Cardiac muscle cell (in vitro differentiated cells and primary cell): Measurements from ENCODE around the gene NAV2. TPM values are rescaled to one million over a fixed set of nuclear protein-coding genes. Genes with fewer than 3 reads are reported as not detected.

ENCODE experiments used
- DNase-seq, 2 donors: peaks; one replicate each; pipeline versions ENCODE4 v3.0.0 to v3.0.0-alpha.2; 2010 to 2017; ENCODE audit warnings: low read depth in 1 of 2, low spot score in 1 of 2
- H3K27ac ChIP-seq: fragments of 200-600 bp; sonication (generic); 2 replicates; pipeline ENCODE4 v1.5.1; 2016
- H3K27me3 ChIP-seq: fragments of 200-600 bp; sonication (generic); 2 replicates; pipeline ENCODE4 v1.6.0; 2016; ENCODE audit warnings: control low read depth
- H3K36me3 ChIP-seq: fragments of 200-600 bp; sonication (generic); 2 replicates; pipeline ENCODE4 v1.5.1; 2016; ENCODE audit warnings: control low read depth
- H3K4me1 ChIP-seq: fragments of 200-600 bp; sonication (generic); 2 replicates; pipeline ENCODE4 v1.8.1; 2017; ENCODE audit warnings: low read depth, mild to moderate bottlenecking, mixed run types
- H3K4me3 ChIP-seq: fragments of 200-600 bp; sonication (generic); 2 replicates; pipeline ENCODE4 v1.5.1; 2016; ENCODE audit warnings: mild to moderate bottlenecking
- H3K9me3 ChIP-seq: fragments of 200-600 bp; sonication (generic); 2 replicates; pipeline ENCODE4 v1.5.1; 2017; ENCODE audit warnings: low read depth, mild to moderate bottlenecking, control low read depth
- CTCF ChIP-seq: IDR thresholded peaks from 2 replicates; pipeline ENCODE4 v1.5.1; 2012; ENCODE audit warnings: low read depth, mild to moderate bottlenecking, low read length
- polyA plus RNA-seq: library from polyadenylated mRNA; unstranded; fragments of >200 nt; fragmentation: Nextera tagmentation; extraction: Ambion mirVana; gene quantifications from 2 replicates; pipeline ENCODE4 v1.2.1, GENCODE V29; 2016
- total RNA-seq: library from RNA; depleted of rRNA; stranded (reverse); fragments of >200 nt; gene quantifications from 2 replicates; pipeline ENCODE4 v1.2.3, GENCODE V29; 2016

Gene NAV2
- total and polyA plus RNA-seq, 2 experiments from 2014 or later: 113 to 164 TPM

GRCh38 chr11:19781351-19781750, 68.7 kb downstream of the NAV2 start:
- no peak overlapping the region for H3K27ac ChIP-seq
- no peak overlapping the region for H3K4me3 ChIP-seq
- H3K4me1 ChIP-seq: peaks cover 5% of the 10 kb centered on the region
- no peaks in the 10 kb centered on the region for H3K36me3 ChIP-seq
- no peak for TF ChIP-seq CTCF
- H3K9me3 ChIP-seq: no peaks in the 10 kb centered on the region
- peaks cover 52% of the 10 kb centered on the region for H3K27me3 ChIP-seq
- DNase-seq: no peak

GRCh38 chr11:19785265-19785664, 72.6 kb downstream of the NAV2 start:
- no peak overlapping the region for H3K27ac ChIP-seq
- H3K9me3 ChIP-seq: no peaks in the 10 kb centered on the region
- H3K4me1 ChIP-seq: no peaks in the 10 kb centered on the region
- H3K36me3 ChIP-seq: no peaks in the 10 kb centered on the region
- no peak overlapping the region for H3K4me3 ChIP-seq
- TF ChIP-seq CTCF: no peak
- no peak for DNase-seq
- H3K27me3 ChIP-seq: peaks cover 35% of the 10 kb centered on the region

- Histone ChIP-seq H3K27me3 (peaks cover 31% of the 10 kb centered on the region), H3K9me3 (no peaks in the 10 kb centered on the region), H3K4me3 (no peak overlapping the region), H3K36me3 (no peaks in the 10 kb centered on the region), H3K4me1 (no peaks in the 10 kb centered on the region), H3K27ac (no peak overlapping the region)
- TF ChIP-seq CTCF: no peak
- no peak for DNase-seq
Measured at GRCh38 chr11:19786644-19787043, 74.0 kb downstream of the NAV2 start.

GRCh38 chr11:19788435-19788834, 75.8 kb downstream of the NAV2 start:
- H3K27me3 ChIP-seq: peaks cover 31% of the 10 kb centered on the region
- no peak for TF ChIP-seq CTCF
- H3K27ac ChIP-seq: no peak overlapping the region
- no peak for DNase-seq
- no peak overlapping the region for H3K4me3 ChIP-seq
- no peaks in the 10 kb centered on the region for H3K9me3 ChIP-seq
- no peaks in the 10 kb centered on the region for H3K4me1 ChIP-seq
- H3K36me3 ChIP-seq: no peaks in the 10 kb centered on the region

- no peak overlapping the region for H3K27ac ChIP-seq
- H3K4me1 ChIP-seq: no peaks in the 10 kb centered on the region
Measured at GRCh38 chr11:19789245-19789644, 76.6 kb downstream of the NAV2 start.

More at GRCh38 chr11:19789245-19789644, 76.6 kb downstream of the NAV2 start:
- no peak for TF ChIP-seq CTCF
- no peak for DNase-seq
- Histone ChIP-seq H3K9me3 (no peaks in the 10 kb centered on the region), H3K27me3 (peaks cover 31% of the 10 kb centered on the region), H3K4me3 (no peak overlapping the region), H3K36me3 (no peaks in the 10 kb centered on the region)
